ENCODE results near the gene DHX58.

The DHX58 gene

GRCh38 chr17:42098730-42099399 lies 13.6 kb downstream of the DHX58 start:
- no peaks in the 10 kb centered on the region for H3K36me3 ChIP-seq (replicated peaks; ENCODE audit: insufficient read depth, low read length)
- DNase-seq, result no peak
- H3K4me1 ChIP-seq (ENCODE audit: low read length), result no peaks in the 10 kb centered on the region; the same call in 1 of the 2 replicates
- no peaks in the 10 kb centered on the region for H4K20me1 ChIP-seq (ENCODE audit: insufficient read depth, low read length)
- H3K9ac ChIP-seq (ENCODE audit: low read length), result no peak overlapping the region
- H2AFZ ChIP-seq (ENCODE audit: low read length), result no peak overlapping the region
- no peak overlapping the region for H3K4me2 ChIP-seq (ENCODE audit: low read depth, low read length)
- H3K27ac ChIP-seq (ENCODE audit: low read length), result no peak overlapping the region
- H3K9me3 ChIP-seq (replicated peaks; ENCODE audit: insufficient read depth, low read length), result no peaks in the 10 kb centered on the region
- H3F3A ChIP-seq (ENCODE audit: insufficient read depth, low read length), result no peaks in the 10 kb centered on the region
- H3K9me2 ChIP-seq (replicated peaks; ENCODE audit: insufficient read depth, low read length), result no peaks in the 10 kb centered on the region
- TF ChIP-seq EZH2 (optimal IDR thresholded peaks at IDR 0.05; ENCODE audit: low read depth, low read length), result no peak
- TF ChIP-seq, protein P1, sequence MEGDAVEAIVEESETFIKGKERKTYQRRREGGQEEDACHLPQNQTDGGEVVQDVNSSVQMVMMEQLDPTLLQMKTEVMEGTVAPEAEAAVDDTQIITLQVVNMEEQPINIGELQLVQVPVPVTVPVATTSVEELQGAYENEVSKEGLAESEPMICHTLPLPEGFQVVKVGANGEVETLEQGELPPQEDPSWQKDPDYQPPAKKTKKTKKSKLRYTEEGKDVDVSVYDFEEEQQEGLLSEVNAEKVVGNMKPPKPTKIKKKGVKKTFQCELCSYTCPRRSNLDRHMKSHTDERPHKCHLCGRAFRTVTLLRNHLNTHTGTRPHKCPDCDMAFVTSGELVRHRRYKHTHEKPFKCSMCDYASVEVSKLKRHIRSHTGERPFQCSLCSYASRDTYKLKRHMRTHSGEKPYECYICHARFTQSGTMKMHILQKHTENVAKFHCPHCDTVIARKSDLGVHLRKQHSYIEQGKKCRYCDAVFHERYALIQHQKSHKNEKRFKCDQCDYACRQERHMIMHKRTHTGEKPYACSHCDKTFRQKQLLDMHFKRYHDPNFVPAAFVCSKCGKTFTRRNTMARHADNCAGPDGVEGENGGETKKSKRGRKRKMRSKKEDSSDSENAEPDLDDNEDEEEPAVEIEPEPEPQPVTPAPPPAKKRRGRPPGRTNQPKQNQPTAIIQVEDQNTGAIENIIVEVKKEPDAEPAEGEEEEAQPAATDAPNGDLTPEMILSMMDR (IDR thresholded peaks at IDR 0.05; ENCODE audit: low read length), result no peak
- TF ChIP-seq EZH2phosphoT487 (IDR thresholded peaks at IDR 0.05; ENCODE audit: low read length), result no peak
- peaks cover 13% of the 10 kb centered on the region for H3K27me3 ChIP-seq (replicated peaks; ENCODE audit: insufficient read depth, low read length)
- no peaks in the 10 kb centered on the region for H3K79me2 ChIP-seq (ENCODE audit: low read length)
- no peak overlapping the region for H3K4me3 ChIP-seq (ENCODE audit: low read length)

- Histone ChIP-seq H3K9me3 (replicated peaks; ENCODE audit: insufficient read depth, low read length) (no peaks in the 10 kb centered on the region), H3K4me3 (ENCODE audit: low read length) (peak within 1 kb of the TSS; percentile 23; the same call in 1 of the 2 replicates), H4K20me1 (ENCODE audit: insufficient read depth, low read length) (no peaks in the 10 kb centered on the region), H3K79me2 (ENCODE audit: low read length) (no peaks in the 10 kb centered on the region), H3K9me2 (replicated peaks; ENCODE audit: insufficient read depth, low read length) (no peaks in the 10 kb centered on the region), H3K4me1 (ENCODE audit: low read length) (no peaks in the 10 kb centered on the region; the same call in 1 of the 2 replicates), H2AFZ (ENCODE audit: low read length) (peak within 1 kb of the TSS; percentile 40), H3K36me3 (replicated peaks; ENCODE audit: insufficient read depth, low read length) (no peaks in the 10 kb centered on the region), H3F3A (ENCODE audit: insufficient read depth, low read length) (no peaks in the 10 kb centered on the region), H3K9ac (ENCODE audit: low read length) (no peak within 1 kb of the TSS), H3K27me3 (replicated peaks; ENCODE audit: insufficient read depth, low read length) (peaks cover 13% of the 10 kb centered on the region), H3K27ac (ENCODE audit: low read length) (no peak within 1 kb of the TSS), H3K4me2 (ENCODE audit: low read depth, low read length) (peak within 1 kb of the TSS; percentile 65; the same call in 1 of the 2 replicates)
- DNase-seq, result no peak
- TF ChIP-seq EZH2phosphoT487 (IDR thresholded peaks at IDR 0.05; ENCODE audit: low read length), result no peak
- TF ChIP-seq, protein P1 (IDR thresholded peaks at IDR 0.05; ENCODE audit: low read length), result no peak
- no peak for TF ChIP-seq EZH2 (optimal IDR thresholded peaks at IDR 0.05; ENCODE audit: low read depth, low read length)
Measured at GRCh38 chr17:42097691-42098631, 14.6 kb downstream of the DHX58 start, which contains the start of gene ZNF385C. TSS of gene ZNF385C (minus strand) at chr17:42098473. CDS start at chr17:42063056, 35,417 bp downstream.

DNA sequence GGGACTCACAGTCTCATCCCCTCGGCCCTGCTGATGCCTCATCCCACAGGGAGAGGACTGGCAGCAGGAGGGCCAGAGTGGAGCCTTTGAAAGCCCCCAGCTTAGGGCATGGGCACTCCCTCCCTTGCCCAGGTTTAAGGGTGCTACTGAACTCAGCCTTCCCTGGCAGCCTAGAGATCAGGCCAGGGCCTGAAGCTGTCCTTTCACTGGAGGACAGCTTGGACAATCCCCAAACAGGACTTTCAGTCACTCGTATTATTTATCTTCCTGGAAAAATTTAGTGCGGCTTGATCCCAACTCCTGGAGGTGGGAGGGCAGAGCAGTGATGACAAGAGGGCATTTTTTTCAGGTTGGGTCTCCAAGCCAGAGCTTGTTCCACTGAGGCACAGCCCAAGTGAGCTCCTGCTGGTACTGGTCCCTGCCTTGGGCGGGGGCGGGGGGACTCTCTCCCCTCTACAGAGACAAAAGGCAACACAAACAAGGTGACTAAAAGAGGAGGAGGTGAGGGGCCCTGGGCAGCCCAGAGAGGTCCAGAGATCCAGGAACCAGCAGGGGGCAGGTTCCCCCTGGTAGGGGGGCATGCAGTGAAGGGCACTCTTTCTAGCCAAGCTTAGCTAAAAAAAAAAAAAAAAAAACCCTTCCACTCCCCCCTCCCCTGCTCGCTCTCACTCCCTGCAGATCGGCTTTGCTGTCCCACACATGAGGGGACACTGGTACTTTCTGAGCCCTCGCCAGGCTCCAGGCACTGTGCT lies 16.0 kb downstream of the DHX58 start:
- H3K9me3 ChIP-seq (replicated peaks; ENCODE audit: insufficient read depth, low read length), result no peaks in the 10 kb centered on the region
- no peak overlapping the region for H2AFZ ChIP-seq (ENCODE audit: low read length)
- TF ChIP-seq, protein P1 (IDR thresholded peaks at IDR 0.05; ENCODE audit: low read length), result no peak
- TF ChIP-seq EZH2 (optimal IDR thresholded peaks at IDR 0.05; ENCODE audit: low read depth, low read length) (no peak), EZH2phosphoT487 (IDR thresholded peaks at IDR 0.05; ENCODE audit: low read length) (no peak)
- H3K4me1 ChIP-seq (ENCODE audit: low read length), result no peaks in the 10 kb centered on the region; the same call in 1 of the 2 replicates
- no peak for DNase-seq
- H3K36me3 ChIP-seq (replicated peaks; ENCODE audit: insufficient read depth, low read length), result no peaks in the 10 kb centered on the region
- H3K27me3 ChIP-seq (replicated peaks; ENCODE audit: insufficient read depth, low read length), result peaks cover 13% of the 10 kb centered on the region
- no peak overlapping the region for H3K27ac ChIP-seq (ENCODE audit: low read length)
- H3K4me3 ChIP-seq (ENCODE audit: low read length), result no peak overlapping the region
- H3K4me2 ChIP-seq (ENCODE audit: low read depth, low read length), result no peak overlapping the region
- no peak overlapping the region for H3K9ac ChIP-seq (ENCODE audit: low read length)
- no peaks in the 10 kb centered on the region for H3K79me2 ChIP-seq (ENCODE audit: low read length)
- H3K9me2 ChIP-seq (replicated peaks; ENCODE audit: insufficient read depth, low read length), result no peaks in the 10 kb centered on the region
- no peaks in the 10 kb centered on the region for H3F3A ChIP-seq (ENCODE audit: insufficient read depth, low read length)
- H4K20me1 ChIP-seq (ENCODE audit: insufficient read depth, low read length), result no peaks in the 10 kb centered on the region
